Activated CD4-positive, alpha-beta T cell treated with anti-CD3 and anti-CD28 coated beads for 1 hour (primary cell): Measurements from ENCODE around the gene PRR4.

Experiments
- DNase-seq: peaks from one replicate; pipeline ENCODE4 v3.0.0-alpha.2; 2020

The PRR4 gene

DNA sequence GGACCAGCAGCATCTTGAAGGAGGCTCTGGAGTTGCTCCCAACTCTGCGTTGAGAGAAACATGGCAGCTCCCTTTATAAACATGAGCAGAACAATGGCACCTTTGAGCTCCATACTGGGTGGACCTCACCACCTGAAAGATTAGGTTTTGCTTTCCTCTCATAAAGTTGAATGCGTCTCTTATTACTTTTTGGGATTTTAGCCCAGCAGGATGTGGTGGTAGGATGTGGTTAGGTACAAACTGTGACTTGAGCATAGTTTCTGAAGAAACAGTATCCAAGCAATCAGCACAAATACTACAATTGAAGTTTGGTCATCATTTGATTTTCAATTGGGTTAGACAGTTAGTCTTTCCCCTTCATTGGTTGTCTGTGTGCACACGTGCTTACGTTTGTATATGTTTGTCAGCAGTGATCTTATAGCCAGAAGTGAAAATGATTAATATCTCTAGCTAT lies at the start of gene PRR4:
Gene PRR4 (minus strand): TSS at position 51 of the 454 bp plus-strand sequence. CDS start 38 bp downstream, at position 13.
- no peak for DNase-seq

- DNase-seq: no peak
Observed at GRCh38 chr12:10896854-10897253, 47.6 kb upstream of the PRR4 start.

- DNase-seq: no peak
Observed at GRCh38 chr12:10891937-10892336, 42.7 kb upstream of the PRR4 start.

DNA sequence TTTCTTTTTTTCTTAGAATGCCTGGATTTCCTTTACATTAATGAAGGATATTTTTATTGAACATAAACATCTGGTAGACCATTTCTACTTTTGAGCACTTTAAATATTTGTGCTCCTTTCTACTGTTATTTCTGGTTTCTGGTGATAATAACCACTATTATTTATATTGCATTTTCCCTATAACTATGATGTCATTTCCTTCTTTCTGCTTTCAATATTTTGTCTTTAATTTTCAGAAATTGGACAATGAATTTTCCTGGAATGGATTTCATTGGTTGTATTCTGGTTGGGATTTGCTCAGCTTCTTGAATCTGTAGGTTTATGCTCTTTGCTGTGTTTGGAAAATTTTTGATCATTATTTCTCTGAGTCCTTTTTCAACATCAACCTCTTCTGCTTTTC lies 40.0 kb upstream of the PRR4 start:
- no peak for DNase-seq

DNA sequence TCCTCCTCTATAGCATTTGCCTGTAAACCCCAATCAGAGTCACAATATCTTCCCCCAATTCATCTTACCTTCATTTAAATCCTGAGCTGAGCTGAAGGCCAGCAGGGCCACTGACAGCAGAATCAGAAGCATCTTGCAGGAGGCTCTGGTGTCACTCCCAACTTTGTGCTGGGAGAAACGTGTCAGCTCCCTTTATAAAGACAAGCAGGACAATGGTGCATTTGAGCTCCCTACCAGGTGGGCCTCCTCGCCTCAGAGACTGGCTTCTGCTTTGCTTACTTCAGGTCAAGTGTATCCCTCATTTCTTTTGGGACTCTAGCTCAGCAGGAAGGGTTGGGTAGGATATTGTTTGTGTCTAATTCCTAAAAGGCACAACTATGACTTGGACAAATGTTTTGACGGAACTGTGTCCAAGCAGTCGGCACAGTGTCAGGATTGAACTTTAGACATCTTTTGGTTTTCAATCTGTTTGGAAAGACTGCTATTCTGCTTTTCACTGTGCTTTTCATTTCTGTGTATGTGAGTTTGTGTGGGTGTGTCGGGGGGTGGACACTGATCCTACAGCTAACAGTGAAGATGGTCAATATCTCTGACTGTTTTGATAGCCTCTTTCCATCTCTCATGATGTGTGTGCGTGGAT lies 34.9 kb upstream of the PRR4 start, which contains the start of gene PRH1:
Gene PRH1 (minus strand): TSS at position 170 of the 640 bp plus-strand sequence. CDS start 38 bp downstream, at position 132.
- no peak for DNase-seq

- no peak for DNase-seq
Observed at GRCh38 chr12:10873378-10873777, 24.1 kb upstream of the PRR4 start.

DNA sequence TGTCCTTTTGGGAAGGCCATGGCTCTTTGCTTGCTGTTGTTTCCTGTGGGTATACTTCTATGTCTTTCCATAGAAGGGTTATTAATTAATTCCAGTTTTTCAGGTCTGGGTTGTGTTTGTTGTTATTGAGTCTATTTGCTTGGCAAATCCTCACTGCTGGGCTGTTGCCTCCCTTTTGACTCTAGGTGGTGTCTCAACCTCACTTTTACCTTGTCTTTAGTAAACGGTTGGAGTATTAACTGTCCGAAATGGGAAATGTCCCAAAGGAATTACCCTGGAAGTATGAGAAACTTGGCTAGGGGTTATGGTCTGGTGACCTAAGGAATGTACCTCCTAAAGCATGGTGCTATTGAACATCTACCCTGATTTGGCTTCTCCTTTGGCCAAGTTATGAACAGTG lies 18.1 kb upstream of the PRR4 start:
- DNase-seq: no peak

GRCh38 chr12:10863512-10864218 lies 14.4 kb upstream of the PRR4 start:
- DNase-seq: no peak

GRCh38 chr12:10861366-10861765 lies 12.1 kb upstream of the PRR4 start:
- no peak for DNase-seq

DNA sequence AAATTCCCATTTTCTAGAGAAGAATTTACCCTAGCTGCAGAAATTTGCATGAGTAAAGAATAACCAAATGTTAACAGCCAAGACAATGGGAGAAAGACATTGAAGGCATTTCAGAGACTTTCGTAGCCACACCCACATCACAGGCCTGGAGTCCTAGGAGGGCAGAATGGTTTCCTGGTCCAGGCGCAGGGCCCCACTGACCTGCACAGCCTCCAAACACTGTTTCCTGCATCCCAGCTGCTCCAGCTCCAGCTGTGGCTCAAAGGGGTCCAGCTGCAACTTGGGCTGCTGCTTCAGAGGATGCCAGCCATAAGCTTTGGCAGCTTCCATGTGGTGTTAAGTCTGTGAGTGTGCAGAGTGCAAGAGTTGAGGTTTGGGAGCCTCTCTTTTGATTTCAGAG lies 6.5 kb upstream of the PRR4 start:
- DNase-seq: no peak

DNA sequence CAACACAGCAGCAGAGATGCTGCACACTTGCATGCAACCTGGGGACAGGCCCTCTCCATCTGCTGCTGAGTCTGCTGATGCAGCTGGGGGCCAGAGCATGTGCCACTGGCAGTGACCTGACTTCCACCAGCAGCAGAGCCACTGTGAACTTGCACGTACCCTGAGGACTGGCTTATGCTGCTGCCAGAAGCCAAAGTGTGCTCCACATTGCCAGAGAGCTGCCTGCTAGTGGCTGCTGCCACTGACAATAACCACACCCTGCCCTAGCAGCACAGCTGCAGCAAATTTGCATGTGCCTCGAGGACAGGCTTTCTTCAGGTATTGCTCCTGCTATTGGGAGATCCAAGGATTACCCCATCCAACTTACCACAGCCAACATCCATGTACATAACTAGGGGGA lies 4.5 kb upstream of the PRR4 start:
- DNase-seq: no peak

- no peak for DNase-seq
Observed at GRCh38 chr12:10851243-10851858, 2.1 kb upstream of the PRR4 start.

- DNase-seq: no peak
Observed at GRCh38 chr12:10847744-10848143, 1.5 kb downstream of the PRR4 start.

DNA sequence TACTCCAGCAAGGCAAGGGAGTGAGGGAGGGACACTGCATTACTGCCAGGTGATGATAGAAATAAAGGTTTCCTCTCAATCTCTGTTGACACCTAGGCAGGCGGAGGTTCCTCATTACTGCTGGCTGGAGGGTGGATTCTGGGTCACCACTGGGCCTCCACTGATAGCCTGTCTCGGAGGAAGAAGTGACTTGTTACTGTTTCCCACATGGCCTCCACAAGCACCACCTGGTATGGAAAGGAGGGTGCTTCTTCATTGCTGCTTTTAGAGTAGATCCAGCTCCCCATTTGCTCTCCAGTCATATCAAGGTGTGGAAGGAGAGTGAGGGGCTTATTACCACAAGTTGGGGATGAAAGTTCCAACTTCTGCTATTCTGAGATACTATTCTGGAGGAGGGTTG lies 6.4 kb downstream of the PRR4 start:
- DNase-seq: no peak

- no peak for DNase-seq
Observed at GRCh38 chr12:10838461-10838860, 10.8 kb downstream of the PRR4 start.

DNA sequence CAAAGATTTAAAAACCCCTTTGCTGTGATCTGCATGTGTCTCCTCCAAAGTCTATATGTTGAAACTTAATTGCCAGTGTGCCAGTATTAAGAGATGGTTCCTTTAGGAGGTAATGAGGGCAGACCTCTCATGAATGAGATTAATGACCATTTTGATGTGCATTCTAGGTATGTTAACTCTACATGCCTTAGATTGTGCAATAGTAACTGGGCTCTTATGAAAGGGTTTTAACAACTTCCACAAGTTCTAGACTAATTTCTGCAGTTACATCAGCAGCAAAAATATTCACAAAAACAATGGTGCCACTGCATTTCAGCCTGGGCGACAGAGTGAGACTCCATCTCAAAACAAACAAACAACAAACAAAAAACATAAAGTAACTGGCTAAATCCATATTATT lies 19.3 kb downstream of the PRR4 start:
- no peak for DNase-seq

GRCh38 chr12:10826258-10826657 lies 23.0 kb downstream of the PRR4 start, which contains the start of gene TAS2R10:
TSS of gene TAS2R10 (minus strand) at chr12:10826358. CDS start at chr12:10826269, 89 bp downstream.
- no peak for DNase-seq

GRCh38 chr12:10824957-10825356 lies 24.3 kb downstream of the PRR4 start:
- no peak for DNase-seq

GRCh38 chr12:10811883-10812536 lies 37.3 kb downstream of the PRR4 start:
- no peak for DNase-seq

- no peak for DNase-seq
Observed at GRCh38 chr12:10810068-10810467, 39.2 kb downstream of the PRR4 start, which contains the start of gene TAS2R9. TSS of gene TAS2R9 (minus strand) at chr12:10810168. CDS start at chr12:10810075, 93 bp downstream.

DNA sequence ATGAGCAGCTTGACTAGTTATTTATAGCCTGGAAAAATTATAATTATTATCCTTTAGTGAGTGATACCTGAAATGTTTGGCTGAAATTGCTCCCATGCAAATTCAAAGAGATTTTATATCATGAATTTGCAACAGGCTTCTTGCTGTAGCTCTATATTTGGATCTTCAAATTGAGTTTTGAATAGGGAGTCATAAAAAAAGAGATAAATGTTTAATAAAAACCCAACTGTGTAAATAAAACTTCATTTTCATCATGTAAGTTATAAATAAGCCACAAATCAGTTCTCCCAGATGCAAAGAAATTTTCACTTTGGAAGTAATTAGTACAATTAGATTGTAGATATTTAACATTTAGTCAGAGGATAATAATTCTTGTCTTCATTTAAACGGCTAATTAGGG lies 42.1 kb downstream of the PRR4 start, which contains the start of gene TAS2R8:
Gene TAS2R8 (minus strand): TSS at position 101 of the 400 bp plus-strand sequence. CDS start 306 bp downstream, outside the sequence.
- DNase-seq: no peak

DNA sequence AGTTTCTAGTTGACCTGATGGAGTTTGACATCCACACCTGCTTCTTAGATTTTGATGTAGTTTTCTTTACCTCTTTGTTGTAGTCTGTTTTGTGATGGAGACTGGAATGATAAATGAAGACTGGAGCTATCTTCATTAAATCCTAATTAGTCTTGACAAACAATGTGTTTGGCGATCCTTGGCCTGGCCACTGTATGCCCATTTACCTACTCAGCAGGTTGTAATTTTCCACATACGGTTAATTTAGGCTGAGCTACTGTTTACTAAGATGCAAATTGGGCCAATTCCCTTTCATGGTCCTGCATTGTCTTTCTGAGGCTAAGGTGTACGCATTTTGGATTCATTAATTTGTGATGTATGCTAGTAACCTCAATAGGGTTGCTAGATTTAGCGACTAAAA lies 46.7 kb downstream of the PRR4 start, which contains the start of gene TAS2R7:
Gene TAS2R7 (minus strand): TSS at position 41 of the 400 bp plus-strand sequence. CDS start 57 bp downstream, outside the sequence.
- no peak for DNase-seq

- no peak for DNase-seq
Observed at GRCh38 chr12:10801741-10802140, 47.5 kb downstream of the PRR4 start.
